GM21529 (cell line): Measurements from ENCODE around the gene OSTN.
"Not testable (repeated sequence)": the region's sequence is repeated elsewhere in the genome, so short reads cannot be mapped to it uniquely, and the experiment has no call there.

Source experiments
- ATAC-seq: cut with Tn5 transposase; IDR thresholded peaks from one replicate; pipeline ENCODE4 v1.9.1; 2021; ENCODE audit not compliant: unreplicated experiment

OSTN gene

DNA sequence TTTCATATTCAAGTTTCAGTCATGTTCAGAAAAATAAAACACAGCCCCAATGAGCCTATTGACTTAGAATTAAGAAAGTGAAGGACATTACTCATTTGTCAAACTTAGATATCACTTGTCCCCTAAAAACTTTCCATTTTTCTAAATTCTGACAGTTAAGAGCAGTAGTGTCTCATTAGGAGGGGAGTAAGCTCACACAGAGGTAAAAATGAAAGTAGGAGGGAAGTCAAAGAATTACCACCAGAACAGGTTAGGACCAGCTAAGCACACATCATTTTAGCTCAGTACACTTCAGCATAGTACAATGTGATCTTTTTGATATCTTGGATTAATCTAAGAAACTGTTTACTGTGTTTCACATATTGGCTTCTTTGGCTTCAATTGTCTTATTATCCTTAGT lies 64.3 kb downstream of the OSTN start:
- ATAC-seq = peak; percentile 86

DNA sequence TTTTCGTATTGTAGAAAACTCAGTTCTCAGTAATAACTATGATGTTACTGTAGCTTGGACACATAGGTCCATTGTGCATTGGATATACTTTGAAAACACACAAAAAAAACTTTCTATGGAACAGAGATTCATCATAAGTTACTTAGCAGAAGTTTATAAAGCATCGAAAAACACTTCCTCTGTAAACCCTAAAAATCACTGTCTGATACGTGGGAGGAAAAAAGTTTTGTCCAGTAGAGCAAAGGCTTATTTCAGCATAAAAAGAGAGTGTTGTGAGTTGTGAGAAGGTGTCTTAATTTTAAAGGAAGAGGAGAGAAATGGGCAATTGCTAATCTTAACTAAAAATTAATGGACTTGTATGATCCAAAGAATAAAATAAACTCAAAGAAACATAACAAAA lies 64.8 kb downstream of the OSTN start:
- ATAC-seq = no peak

DNA sequence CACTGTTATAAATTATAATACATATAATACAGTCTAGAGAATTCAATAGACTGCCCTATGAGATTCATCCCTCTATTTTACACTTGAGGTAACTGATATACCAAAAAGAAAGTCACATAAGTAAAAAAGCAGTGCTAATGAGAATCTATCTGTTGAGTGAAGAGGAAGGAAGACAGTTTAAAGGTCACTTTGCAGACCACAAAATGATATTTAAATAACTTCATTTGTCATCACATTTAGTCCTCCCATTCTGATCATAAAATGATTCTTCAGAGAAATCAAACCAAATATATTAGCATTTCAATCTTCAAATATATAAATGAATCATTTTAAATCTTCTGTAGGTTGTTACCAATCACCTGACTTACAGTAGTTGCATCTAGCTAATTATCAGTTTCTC lies 69.7 kb downstream of the OSTN start:
- no peak for ATAC-seq

DNA sequence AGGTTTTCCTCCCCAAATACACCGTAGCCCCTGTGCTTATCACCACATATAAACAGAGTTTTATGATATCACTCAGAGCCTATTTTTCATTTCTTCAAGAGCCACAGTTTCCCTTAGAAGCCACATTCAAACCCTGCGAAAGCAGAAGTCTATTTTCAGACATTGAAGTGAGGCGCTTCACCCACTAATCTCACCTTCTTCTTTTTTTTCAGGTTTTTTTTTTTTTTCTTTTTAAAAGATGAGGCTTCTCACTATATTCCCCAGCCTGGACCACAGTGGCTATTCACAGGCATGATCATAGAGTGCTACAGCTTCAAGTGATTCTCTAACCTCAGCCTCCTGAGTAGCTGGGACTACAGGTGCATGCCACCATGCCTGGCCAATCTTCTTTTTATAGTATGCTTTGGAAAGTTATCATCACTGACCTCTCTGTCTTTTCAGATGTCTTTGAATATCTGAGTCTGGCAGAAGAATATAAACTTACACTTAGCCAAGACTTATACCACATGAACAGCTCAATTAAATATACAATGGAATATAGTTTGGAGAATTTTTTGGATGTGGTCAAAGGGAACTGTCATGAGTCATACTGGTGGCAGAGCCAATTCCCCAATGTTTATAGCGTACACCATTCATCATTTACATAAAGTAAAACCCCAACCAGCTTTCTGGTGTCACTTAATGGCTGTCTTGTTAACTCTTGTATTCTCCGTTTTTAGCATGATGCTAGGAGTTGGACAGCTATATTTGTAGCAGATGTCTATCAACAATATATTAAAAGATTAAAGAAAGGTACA lies 70.4 kb downstream of the OSTN start:
- ATAC-seq = peak; percentile 70

DNA sequence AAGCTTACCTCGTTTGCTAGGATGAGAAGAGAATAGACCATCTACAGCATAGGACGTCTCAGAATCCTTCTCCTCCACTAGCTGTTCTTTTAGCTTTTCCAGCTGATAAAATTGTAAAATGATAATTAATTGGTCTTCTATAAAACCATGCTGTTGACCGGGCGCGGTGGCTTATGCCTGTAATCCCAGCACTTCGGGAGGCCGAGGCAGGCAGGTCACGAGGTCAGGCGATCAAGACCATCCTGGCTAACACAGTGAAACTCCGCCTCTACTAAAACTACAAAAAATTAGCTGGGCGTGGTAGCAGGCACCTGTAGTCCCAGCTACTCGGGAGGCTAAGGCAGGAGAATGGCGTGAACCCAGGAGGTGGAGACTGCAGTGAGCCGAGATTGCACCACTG lies 76.2 kb downstream of the OSTN start:
- not testable (repeated sequence) for ATAC-seq

DNA sequence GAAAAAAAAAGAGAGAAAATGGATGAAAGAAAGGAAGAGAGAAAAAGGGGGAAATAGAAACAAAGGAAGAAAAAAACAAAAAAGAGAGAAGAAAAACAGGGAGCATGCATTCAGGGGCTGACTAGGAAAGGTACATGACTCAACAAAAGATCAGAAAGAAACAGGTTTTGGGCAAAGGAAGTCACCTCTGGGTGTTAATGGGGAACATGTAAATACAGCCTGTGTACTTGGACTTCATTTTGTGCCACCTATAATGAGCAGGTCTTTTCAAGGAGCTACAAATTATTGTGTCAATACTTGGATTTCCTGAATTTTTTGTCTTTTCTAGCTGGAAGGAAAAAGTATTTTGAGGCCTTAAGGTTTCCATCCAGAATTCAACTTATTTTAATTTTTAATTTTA lies 76.7 kb downstream of the OSTN start:
- no peak for ATAC-seq

DNA sequence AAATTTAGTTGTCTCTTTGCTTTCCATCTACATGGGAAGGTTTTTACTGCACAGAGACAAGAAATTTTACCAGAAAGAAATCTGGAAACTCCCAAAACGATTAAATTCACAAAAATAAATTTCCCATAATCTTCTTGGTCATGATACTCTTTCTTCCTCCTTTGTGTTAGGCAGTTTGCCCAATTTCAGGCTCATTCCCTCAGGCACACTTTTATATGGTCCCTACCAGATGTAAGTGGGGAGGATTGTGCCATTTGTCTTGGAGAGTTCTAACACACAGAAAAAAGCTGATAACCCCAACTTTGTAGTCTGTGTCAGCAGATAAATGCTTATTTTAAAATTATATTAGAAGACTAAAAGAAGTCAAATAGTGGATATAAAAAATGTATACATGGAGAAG lies 81.1 kb downstream of the OSTN start:
- no peak for ATAC-seq

DNA sequence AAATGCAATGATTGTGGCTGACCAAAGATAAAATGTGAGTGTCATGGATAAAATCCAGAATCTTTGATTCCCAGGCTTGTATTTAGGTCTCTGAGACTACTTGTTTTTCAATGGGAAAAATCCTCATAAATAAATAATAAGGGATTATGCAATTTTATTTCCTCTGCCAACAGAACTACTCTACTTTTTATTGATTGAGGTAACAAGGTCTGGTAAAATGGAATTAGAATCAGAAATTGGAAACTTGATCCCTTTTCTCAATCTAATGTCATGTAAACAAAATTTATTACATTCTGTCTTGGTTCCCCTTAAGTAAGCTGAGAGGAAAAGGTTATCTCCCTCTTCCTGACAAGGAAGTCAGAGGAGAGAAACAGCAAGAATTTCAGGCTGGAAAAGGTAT lies 81.8 kb downstream of the OSTN start:
- no peak for ATAC-seq

DNA sequence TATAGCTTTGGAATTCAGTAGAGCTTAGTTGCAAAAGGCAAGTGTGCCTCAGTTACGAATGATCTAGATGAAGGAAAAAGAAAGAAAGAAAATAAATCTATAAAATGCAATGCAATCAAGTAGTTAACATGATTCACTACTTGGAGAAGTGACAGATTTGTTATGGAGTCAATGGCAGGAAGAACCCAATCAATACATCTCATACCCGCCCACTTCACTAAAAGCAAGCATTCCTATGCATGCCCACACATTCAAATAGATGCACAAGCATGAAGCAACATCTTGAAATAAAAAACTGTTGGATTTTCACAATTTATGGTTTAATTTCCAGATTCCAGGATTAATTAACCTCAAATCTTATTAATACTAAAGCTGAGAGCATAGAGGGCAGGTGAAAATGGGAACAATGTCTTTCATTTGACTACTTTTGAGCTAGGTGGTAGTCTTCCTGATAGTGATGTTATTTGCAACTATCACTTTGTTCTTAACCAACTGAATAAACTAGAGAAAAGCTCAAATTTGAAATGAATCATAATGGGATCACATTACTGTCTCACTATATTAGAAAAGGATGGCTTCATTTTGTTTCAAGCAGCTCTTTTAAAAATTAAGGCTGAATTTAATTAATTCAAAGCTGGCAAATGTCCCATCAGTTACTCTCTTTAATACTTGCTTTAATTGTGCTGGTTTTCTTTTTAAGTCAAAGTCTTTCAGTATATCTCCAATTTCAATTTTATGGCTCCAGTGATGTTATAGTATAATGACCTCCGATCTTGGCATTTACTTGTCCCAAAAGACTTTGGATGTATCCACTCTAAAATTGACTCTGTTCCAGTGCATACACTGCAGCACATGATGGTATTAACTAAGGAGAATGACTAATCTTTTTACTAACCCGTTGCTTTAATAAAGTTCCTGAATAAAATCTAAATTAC lies 83.5 kb downstream of the OSTN start:
- no peak for ATAC-seq

DNA sequence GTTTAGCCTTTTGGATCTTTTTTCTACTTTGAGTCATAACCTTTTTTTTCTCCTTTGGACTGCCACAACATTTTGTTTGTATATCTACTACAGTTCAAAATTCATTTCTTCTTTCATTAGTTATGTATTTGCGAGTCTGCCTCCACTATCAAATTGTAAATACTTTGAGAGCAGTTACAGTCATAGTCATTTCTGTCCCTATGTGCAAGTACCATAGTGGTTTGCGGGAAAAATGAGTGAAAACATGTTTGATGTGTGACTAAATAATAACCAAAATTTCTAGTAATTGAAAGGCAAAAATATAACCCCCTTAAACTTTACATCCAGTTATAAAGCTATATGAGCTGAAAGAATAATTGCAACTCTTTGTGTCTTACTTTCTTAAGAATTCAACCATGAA lies 84.4 kb downstream of the OSTN start:
- ATAC-seq = no peak

DNA sequence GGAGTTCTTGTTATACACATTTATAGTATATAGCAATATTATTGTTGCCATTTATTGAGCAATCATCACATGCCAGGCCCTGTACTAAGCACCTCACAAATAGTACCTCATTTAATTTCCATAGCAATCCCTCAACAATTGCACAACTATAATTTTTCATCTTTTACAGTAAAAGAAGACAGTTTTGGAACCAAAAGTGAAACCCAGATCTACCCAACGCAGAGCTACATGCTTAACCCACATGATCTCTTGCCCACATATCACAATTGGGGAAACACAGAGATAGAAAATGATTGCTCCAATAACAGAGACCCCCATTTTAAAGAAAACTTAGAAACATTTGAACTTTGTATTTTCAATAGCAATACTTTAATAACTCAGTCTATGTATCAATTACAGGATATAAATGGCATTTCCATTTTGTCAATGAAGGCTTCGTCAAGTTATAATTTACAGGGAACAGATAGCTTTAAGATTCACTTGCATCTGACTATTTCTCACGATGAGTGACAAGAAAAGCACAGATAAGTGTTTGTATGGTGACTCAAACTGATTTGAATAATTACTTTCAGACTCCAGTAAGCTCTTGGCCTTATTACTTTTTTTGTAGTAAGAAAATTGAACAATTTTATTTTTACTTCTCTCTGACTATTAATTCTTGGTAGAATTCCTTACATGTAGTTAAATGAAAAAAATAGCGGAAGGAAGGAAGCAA lies 91.4 kb downstream of the OSTN start:
- ATAC-seq = peak; percentile 84

DNA sequence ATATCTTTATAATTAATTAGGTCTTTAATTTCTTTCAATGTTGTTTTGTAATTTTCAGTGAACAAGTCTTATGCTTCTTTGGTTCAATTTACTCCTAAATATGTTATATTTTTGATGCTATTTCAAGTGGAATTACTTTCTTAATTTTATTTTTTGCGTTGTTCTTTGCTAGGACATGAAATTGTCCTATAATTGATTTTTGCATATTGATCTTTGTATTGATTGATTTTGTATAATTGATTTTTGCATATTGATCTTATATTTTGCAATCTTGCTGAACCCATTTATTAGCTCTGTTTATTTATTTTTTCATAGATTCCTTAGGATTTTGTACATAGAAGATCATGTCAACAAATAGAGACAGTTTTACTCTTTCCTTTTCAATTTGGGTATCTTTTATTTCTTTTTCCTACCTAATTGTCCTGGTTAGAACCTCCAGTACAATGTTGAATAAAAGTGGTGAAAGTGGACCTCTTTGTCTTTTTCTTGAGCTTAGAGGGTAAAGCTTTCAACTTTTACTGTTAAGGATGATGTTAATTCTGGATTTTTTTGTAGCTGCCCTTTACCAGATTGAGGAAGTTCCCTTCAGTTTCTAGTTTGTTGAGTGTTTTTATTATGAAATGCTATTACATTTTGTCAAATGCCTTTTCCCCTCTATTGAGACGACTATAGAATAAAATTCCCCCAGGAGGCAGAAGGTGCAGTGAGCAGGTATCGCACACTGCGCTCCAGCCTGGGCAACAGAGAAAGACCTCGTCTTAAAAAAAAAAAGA lies 93.4 kb downstream of the OSTN start:
- ATAC-seq = no peak

DNA sequence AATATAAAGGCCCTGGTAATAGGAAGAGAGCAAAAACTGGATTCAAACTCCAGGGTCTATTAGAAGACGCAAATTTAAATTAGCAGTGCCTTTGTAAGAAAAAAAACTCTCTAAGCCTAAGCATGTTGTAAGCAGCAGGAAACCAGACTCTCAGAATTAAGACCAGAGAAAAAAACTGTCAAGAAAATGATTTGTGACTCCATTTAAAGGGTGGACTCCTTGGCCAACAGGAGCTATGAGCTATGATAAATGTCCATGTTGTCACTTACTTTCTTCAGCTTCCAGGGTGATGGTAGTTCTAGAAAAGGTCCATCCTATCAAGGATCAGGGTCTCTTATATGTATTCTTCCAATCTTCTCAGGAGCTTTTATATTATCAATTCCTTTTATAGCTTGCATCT lies 95.2 kb downstream of the OSTN start:
- ATAC-seq = no peak

DNA sequence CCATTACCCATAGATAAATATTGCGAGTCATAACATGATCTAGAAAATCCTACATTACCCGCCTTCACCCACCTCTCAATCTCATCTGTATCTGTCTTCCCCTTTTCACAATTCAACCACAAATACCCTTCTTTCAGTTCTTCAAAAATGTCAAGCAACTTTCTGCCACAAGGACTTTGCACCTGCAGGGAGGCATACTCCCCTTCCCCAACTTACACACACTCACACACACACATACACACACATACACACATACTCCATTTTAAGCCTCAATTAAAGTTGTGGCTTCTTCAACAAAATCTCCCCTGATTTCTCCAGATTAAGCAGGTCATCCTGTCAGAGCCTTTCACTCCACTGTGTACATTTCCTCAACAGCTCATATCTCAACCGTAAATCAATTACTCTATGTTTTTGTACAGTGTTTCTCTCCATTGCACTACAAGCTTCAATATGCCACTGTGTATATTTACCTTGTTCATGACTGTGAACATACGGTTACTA lies 97.0 kb downstream of the OSTN start:
- peak; percentile 82 for ATAC-seq

DNA sequence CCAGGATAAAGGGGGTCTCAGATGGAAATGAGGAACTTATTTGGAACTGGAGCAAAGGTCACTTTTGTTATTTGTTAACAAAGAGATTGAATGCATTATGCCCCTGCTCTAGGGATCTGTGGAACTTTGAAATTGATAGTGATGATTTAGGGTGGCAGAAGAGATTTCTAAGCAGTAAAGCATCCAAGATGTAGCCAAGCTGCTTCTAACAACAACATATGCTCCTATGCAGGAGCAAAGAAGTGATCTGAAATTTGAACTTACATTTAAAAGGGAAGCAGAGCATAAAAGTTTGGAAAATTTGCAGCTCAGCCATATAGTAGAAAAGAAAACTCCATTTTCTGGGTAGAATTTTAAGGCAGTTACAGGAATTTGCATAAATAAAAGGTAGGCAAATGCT lies 99.8 kb downstream of the OSTN start:
- no peak for ATAC-seq

DNA sequence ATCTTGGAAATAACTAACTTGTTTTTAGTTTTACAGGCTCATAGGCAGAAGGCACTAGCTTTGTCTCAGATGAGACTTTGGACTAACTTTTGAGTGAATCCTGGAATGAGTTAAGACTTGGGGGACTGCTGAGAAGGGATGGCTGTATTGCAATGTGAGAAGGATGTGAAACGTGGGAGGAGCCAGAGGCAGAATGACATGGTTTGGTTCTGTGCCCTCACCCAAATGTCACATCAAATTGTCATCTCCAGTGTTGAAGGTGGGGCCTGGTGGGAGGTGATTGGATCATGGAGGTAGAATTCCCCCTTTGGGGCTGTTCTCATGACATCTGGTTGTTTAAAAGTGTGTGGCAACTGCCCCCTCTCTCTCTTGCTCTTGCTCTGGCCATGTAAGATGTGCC lies 101.4 kb downstream of the OSTN start:
- ATAC-seq = peak; percentile 35

DNA sequence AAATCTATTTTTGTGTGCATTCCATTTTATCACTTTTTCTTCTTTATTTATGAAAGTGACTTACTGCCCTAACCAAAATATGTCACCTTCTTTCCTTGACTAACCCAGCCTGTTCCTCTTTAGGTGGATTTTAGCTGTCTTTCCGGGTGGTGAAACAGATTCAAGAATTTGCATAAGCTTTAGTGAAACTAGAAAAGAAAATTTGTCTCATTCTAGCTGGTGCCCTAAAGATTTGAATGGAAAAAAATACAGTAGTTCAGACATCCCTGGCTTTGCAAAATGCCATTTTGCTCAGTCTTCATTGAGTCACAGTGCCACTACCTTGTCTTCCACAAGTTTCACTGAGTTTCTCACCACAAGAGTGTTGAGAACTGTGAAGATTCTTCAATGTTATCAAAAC lies 102.0 kb downstream of the OSTN start:
- peak; percentile 79 for ATAC-seq

DNA sequence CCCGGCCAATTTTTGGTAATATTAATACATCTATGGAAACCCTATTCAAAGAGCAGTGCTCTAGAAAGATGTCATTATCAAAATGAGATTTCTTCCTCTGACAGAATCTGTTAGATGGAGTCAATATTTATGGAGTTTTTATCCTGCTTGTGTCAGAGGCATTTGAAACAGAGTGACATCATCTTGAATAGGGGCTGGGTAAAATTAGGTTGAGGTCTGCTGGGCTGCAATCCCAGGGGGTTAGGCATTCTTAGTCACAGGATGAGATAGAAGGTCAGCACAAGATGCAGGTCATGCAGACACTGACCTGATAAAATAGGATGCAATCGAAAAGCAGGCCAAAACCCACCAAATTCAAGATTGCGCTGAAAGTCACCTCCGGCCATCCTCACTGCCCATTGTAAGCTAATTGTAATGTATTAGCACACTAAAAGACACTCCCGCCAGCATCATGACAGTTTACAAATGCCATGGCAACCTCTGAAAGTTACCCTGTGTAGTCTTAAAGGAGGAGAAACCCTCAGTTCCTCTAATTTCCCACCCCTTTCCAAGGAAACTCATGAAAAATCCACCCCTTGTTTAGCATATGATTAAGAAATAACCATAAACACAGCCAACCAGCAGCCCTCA lies 102.9 kb downstream of the OSTN start:
- no peak for ATAC-seq

DNA sequence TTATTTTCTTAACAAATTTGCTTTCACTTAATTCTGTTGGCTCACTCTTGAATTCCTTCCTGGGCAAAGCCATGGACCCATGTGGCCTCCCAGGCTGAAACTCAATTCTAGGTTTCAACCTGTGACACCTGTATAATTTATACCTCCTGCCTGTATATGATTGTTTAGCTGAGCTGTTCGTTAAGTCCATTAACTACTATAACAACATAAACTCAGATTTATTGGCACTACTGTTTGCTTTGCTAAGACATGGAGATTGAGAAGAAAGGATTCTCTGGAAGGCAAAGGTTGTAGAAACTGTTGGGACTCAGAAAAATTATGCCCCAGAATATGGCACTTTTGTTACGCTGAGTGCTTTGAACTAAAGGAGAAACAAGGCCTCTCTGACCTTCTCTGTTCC lies 103.4 kb downstream of the OSTN start:
- ATAC-seq = no peak

DNA sequence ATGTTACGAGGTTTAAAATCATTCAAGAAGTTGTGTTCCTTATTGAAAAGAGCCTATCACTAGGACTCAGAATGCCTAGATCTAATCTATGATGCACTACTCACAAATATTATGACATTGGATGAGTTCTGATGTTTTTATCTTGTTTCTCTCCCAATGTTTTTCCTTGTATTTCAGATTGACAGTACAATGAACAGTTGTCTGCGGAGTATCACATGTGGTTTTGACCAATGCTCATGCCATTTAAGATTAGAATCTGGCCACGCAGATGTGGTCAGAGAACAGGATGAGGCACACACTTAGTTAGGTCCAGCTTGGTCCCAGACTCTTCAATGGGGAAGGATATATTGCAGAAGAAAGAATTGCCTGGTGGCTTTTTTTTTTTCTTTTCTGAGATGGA lies 104.6 kb downstream of the OSTN start:
- ATAC-seq = no peak
